Activated naive CD4-positive, alpha-beta T cell treated with anti-CD3 and anti-CD28 coated beads, Interleukin-2, amount 50 U/mL, for 16 hours (primary cell): ENCODE measurements around the gene ATP5F1D.

ENCODE experiments used
- DNase-seq: peaks from one replicate; pipeline ENCODE4 v3.0.0-alpha.2; 2020

ATP5F1D gene

DNA sequence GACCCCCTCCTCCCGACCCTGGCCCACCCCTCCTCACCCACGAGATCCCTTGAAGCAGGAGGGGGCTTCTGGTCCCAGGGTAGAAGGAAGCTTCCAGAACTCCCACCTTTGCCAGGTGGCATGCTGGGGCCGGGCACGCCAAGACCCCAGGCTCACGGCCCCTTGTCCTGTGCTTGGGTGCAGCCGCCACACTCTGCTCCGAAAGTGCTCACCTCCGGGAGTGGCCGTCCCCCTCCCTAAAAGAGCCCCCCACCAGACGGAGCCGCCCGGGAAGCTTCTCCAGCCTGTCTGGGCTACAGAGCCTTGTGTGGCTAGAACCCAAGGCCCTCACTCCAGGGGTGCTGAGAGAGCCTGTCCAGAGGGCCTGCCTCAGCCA lies 42.4 kb downstream of the ATP5F1D start:
- no peak for DNase-seq

GRCh38 chr19:1284293-1284978 lies 42.9 kb downstream of the ATP5F1D start:
- DNase-seq, result no peak

DNA sequence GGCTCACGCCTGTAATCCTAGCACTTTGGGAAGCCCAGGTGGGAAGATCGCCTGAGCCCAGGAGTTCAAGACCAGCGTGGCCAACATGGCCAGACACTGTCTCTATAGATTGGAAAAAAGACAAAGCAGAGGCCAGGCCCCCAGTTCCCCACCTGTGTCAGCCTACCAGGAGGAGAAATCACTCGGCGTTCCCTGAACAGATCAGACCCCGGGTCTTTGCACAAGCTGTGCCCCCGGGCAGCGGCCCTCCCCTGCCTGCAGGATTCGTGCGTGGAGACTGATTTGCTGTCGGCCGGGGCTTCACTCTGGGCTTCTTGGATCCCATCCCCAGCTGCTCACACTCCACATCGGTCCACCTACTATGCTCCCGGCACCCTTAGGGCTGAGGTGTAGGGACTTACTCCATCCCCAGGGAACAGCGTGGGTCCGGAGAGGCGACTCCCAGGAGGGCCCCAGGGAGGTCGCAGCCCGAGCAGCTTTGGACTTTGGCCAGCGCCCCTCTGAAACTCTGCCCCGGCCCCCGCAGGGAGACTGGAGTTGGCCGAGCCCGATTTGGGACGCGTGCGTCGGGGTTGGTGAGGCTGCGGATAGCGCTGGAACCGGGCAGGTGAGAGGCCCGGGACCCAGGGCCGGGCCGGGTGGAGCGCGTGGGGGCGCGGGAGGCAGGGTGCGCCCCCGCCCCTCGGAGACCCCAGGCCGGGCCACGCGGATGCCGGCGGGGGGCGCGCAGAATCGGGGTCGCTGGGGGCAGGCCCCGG lies 43.6 kb downstream of the ATP5F1D start:
- no peak for DNase-seq

- no peak for DNase-seq
Observed at GRCh38 chr19:1285737-1286360, 44.3 kb downstream of the ATP5F1D start, which contains the start of gene EFNA2. Gene EFNA2 (plus strand): TSS chr19:1285873. CDS start chr19:1286169, 296 bp downstream.

- no peak for DNase-seq
Observed at GRCh38 chr19:1286487-1287353, 45.2 kb downstream of the ATP5F1D start.

DNA sequence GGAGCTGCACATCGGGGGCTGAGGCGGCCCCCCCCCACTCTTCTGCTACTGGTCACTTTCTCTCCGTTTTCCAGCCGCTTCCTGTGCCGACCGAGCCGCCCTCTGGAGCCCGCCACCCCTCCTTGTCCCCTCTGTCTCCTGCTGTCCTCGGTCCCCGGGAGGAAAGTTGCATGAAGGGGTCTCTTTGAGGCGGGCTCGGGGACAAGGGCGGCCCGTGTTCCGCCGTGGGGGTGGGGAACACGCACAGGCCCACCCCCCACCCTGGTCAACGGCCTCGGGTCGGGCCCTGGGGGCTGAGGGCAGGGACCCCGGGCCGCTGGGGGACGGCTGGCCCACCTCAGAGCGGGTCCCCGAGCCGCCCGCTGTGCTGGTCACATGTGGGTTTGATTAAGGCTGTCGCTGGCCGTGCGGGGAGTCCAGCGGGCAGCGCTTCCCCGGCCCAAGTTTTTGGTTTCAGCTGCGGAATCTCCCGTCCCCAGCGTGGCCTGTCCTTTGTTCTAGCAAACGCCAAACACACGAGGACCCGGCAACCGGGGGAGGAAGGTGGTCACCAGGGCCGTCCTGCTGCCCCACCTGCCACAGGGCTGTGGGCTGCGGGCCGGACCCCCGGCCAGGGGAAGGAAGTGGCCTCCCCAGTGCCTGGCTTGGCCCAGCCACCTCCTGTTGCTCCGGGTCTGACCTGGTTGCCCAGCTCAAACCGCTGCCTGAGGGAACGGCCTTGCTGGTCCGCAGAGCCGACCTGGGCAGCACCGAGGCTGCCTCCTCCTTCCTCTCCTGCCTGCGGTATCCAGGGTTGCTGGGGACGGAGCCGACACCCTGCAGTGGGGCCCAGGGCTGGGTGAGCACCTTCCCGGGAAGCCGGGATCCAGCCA lies 46.0 kb downstream of the ATP5F1D start:
- DNase-seq, result no peak

- no peak for DNase-seq
Observed at GRCh38 chr19:1288226-1288612, 46.7 kb downstream of the ATP5F1D start.

GRCh38 chr19:1288833-1289685 lies 47.5 kb downstream of the ATP5F1D start:
- no peak for DNase-seq

- no peak for DNase-seq
Observed at GRCh38 chr19:1289686-1290025, 48.1 kb downstream of the ATP5F1D start.

DNA sequence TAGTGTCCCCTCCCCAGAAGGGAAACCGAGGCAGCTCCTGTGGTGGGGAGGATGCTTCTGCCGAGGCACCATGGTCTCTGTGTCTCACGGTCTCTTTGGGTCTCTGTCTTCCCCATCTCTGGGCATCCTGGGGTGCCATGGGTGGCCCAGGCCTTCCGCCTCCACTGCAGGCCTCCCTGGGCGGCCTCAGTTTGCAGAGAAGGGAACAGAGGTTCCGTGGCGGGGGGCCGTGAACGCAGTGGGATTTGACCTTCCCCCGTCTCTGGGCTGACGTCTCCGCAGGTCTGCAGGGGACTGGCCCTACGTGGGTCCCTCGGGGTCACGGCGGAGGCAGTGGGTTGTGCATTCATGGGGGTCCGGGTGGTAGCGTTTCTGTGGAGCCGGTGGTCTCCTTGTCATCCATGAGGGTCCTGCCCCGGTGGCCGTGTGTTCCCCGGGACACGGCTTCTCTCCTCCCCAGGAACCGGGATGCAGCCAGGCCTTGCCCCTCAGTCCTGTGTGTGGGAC lies 48.7 kb downstream of the ATP5F1D start:
- DNase-seq, result no peak

DNA sequence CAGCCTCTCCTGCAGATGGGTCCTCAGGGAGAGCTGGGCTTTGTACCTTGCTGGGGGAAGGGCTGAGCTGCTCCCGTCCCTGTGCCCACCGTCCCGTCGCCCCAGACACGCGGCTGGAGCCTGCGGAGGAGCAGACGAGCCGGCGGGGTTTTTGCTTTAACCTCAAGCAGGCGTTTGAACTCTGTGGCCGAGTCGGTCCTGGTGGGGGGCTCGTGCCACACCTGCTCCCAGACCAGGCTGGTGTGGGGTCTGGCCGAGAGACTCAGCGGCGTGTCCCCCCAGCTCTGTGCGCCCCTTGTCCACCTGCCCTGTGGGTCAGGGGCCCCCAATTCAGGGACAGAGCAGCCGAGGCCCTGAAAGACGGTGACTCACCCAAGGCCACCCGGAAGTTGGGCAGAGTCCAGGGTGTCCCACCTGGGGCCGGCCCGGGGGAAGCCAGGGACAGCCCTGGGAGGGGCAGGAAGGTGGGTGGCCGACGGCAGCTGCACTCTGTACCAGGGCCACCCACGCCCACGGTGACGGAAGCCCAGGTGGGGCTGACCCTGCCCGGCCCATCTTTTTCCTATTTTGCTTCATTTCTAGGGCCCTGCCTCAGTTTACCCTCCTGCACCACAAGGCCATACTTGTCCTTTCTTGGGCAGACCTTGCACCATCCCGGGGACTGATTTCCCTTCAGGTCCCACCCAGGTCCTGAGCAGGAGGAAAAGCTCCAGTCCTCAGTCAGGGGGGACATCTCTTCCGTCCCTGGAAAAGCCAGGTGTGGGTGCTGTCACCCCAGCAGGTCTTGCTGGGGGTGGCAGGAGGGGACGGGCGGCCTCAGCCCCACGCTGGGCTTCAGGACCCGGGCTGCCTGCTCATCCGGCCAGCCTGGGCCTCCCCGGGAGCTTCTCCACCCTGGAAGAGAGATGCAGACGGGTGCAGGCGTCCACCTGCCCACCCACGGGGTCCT lies 49.4 kb downstream of the ATP5F1D start:
- no peak for DNase-seq

DNA sequence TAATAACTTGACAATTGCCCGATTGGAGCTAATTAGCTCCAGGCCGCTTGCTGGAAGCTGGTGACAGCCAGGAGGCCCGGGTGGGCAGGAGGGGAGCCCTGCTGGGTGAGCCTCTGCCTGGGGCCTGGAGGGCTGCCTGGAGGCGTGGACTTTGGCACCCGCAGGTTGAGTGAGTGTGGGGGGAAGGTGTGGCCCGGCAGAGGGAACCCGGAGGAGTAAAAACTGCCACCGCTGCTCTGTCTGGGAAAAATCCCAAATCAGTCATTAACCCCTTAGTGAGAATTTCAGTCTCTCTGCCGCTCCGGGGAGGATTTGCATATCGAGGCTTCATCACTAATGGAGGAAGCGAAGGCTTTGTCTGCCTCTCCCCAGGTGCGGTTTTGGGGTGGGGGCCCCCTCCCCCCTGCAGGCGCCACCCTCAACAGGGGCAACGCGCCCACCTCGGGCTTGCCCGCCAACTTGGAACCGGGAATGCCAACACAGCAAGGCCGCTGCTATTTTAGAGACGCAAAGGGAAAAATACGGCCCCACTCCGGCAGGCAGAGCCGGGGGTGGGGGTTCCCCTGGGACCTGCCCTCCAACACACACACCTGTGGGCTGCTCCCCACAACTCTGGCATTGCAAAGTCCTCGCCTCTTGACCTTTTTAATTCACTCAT lies 50.3 kb downstream of the ATP5F1D start:
- DNase-seq, result no peak

DNA sequence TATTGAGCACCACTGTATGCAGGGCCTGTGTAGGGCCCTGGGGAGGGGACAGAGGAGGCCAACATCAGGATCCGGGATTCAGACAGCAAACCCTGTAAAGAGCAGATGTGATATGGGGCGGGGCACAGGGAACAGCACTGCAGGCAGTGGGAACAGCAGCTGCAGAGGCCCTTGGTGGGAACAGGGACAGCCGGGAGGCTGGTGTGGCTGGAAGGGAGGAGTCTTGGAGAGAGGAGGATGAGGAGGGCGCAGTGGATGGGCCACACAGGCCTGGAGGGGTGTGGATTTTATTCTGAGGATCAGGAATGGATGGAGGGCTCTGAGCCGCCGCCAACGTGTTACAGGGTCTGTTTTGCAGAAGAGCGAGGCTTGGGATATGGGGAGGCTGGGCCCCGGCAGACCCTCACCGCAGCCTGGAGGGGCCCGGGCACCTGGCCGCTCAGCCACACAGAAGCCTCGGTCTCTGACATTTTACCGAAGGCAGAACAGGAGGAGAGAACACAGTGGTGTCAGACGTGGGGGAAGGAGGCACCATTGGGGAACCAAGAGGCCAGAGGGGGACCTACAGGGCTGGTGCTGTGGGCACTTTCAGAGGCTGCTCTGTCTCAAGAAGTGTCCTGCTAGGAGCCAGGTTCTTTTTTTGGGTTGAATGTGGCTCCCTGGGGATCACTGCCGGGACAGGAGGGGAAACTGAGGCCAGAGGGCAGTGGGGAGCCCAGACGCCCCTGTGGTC lies 51.0 kb downstream of the ATP5F1D start:
- no peak for DNase-seq

GRCh38 chr19:1293782-1294604 lies 52.4 kb downstream of the ATP5F1D start:
- no peak for DNase-seq
